SJSA1 (cell line): Measurements from ENCODE around the gene ARHGEF1. TPM values are rescaled to one million over a fixed set of nuclear protein-coding genes. Genes with fewer than 3 reads are reported as not detected.
A peak's percentile ranks its signal among the peaks of the same experiment; 100 is the strongest.

ENCODE experiments used
- DNase-seq, 2 experiments: peaks; one replicate each; pipeline ENCODE4 v3.0.0-alpha.2; 2015 to 2020; ENCODE audit warnings: low spot score in 2 of 2, low read depth in 1 of 2
- H3K27ac ChIP-seq: fragments of 250-450 bp; sonication (Bioruptor Pico); 2 replicates; pipeline ENCODE4 v1.5.1; 2020; ENCODE audit warnings: mild to moderate bottlenecking, moderate library complexity
- H3K27me3 ChIP-seq: fragments of 250-450 bp; sonication (Bioruptor Pico); replicated peaks from 2 replicates; pipeline ENCODE4 v1.5.1; 2020; ENCODE audit warnings: mild to moderate bottlenecking, moderate library complexity
- H3K36me3 ChIP-seq: fragments of 250-450 bp; sonication (Bioruptor Pico); 2 replicates; pipeline ENCODE4 v1.5.1; 2020; ENCODE audit warnings: mild to moderate bottlenecking
- H3K4me1 ChIP-seq: fragments of 250-450 bp; sonication (Bioruptor Pico); replicated peaks from 2 replicates; pipeline ENCODE4 v1.6.1; 2021; ENCODE audit warnings: mild to moderate bottlenecking
- H3K4me3 ChIP-seq: fragments of 250-450 bp; sonication (Bioruptor Pico); 2 replicates; pipeline ENCODE4 v1.5.1; 2020; ENCODE audit warnings: mild to moderate bottlenecking
- H3K9me3 ChIP-seq: fragments of 250-450 bp; sonication (Bioruptor Pico); replicated peaks from 2 replicates; pipeline ENCODE4 v1.5.1; 2020; ENCODE audit warnings: mild to moderate bottlenecking
- total RNA-seq: library from RNA; depleted of rRNA; stranded (reverse); fragments of >200 nt; shearing (Covaris generic); gene quantifications from 2 replicates; pipeline ENCODE4 v1.2.3, GENCODE V29; 2014

Gene ARHGEF1
- total RNA-seq, 1 experiment from 2014 or later, result 44.9 TPM

DNA sequence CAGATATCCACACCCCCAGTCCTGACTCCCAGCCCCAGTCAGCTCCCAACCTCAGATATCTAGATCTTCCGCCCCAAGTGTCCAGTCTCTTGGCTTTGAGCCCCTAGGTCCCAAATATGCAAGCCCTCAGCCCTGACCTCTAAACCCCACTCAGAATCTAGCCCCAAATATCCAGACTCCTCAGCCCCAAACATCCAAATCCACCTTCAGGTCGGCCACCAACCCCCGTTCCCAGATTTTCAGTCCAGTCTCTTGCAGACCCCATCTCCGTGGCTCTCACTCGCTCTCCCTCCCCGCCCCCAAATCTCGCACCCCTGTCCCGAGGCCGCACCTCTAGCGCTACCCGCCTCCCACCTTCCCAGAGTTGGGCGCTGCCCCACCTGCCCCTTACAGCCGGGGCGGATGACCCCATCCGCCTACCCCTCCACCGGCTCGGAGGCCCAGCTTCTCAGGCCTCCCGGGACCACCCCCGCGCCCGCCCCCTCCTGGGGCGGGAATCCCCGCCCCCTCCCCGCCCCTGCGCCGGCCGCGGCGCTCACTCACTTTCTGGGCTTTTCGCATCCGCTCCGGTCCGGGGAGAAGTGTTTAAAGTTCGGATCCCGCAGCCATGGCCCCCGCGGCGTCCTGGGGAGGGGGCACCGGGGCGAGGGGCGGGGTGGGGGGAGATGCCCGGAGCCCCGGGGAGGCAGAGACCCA, 44.7 kb downstream of the ARHGEF1 start:
- H3K36me3 ChIP-seq, result no peaks in the 10 kb centered on the region
- H3K4me3 ChIP-seq, result no peak overlapping the region
- H3K27ac ChIP-seq, result no peak overlapping the region
- no peaks in the 10 kb centered on the region for H3K4me1 ChIP-seq
- peaks cover 72% of the 10 kb centered on the region for H3K27me3 ChIP-seq
- H3K9me3 ChIP-seq, result no peaks in the 10 kb centered on the region
- no peak for DNase-seq

DNA sequence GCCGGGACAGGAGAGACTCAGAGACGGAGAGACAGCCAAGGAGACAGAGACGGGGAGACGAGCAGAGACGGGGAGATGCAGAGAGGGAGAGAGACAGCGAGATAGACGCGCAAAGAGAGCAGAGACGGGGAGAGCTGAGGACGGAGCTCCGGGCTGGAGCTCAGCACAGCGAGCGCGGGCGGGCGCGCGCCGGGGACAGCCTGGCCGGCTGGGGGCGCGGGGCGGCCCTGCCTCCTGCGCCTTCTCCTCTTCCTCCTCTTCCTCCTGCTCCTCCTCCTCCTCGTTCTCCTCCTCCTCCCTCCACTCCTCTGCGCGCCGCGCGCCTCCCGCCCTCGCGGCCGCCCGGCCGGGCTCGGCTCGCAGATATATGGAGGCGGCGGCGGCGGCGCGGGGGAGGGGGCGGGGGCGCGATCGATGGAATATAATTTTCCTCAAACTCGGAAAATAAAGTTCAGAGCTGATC, 45.3 kb downstream of the ARHGEF1 start, which contains the start of gene ERFL:
TSS of gene ERFL (minus strand) at position 229 of the 463 bp plus-strand sequence. CDS start 15,530 bp downstream, outside the sequence.
- Histone ChIP-seq H3K27me3 (peaks cover 70% of the 10 kb centered on the region), H3K4me3 (no peak within 1 kb of the TSS), H3K27ac (no peak within 1 kb of the TSS), H3K4me1 (no peaks in the 10 kb centered on the region), H3K9me3 (no peaks in the 10 kb centered on the region), H3K36me3 (no peaks in the 10 kb centered on the region)
- DNase-seq, result no peak

DNA sequence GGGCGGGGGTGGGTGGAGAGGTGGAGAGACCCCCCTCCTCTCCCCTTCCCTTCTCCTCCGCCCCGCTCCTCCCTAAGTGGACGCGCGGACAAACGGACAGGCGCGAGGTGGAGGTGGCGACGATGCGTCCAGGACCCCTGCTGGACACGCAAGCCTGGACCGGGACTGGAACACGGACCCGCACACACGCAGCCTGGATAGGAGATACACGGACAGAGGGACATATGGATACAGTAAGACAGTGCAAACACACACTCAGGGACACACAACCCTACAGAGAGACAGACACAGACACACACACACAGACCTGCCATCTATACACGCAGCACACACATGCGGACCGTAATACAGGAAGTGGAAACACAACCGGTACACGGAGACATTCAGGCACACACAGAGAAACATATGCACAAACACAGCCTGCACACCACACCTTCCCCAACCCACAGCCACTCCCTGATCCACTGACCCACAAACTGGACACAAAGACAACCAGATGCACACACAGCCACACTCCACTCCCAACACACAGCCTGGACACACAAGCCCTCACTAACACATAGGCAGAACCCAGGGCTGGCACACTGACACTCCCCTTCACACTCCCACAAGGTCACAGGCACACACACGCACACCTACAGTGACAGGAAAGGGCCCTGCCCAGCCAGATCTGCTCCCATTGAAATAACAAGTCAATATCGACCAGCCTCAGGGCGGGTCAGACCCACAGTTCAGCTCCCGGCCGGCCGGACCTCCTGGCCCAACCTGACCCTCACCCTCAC, 46.0 kb downstream of the ARHGEF1 start:
- no peak overlapping the region for H3K4me3 ChIP-seq

DNA sequence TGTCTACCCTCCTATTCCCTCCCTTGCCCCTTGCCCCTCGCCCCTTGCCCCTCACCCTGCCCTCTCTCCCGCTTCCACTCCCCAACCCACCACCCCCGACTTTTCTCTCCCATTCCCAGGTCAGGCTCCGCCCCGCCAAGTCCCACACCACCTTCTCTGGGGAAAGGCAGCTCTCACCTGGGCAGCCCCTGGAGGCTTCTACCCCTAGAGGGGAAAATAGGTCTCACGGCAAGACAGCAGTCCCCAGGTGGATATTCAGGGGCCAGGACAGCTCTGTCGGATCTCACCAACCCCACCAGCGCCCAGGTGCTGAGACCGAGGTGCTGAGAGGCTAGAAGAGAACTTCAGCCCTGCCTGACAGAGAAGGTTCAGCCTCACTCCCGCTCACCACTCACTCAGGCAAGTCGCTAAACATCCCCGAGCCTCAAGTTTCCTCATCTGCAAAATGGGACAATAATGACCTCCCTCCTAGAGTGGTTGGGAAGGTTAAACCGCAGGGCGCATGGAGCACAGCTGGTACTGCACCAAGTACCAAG, 46.6 kb downstream of the ARHGEF1 start:
- H3K27me3 ChIP-seq, result peaks cover 79% of the 10 kb centered on the region
- H3K4me1 ChIP-seq, result no peaks in the 10 kb centered on the region
- H3K36me3 ChIP-seq, result no peaks in the 10 kb centered on the region
- no peak overlapping the region for H3K27ac ChIP-seq
- H3K9me3 ChIP-seq, result no peaks in the 10 kb centered on the region
- DNase-seq, result no peak
- H3K4me3 ChIP-seq, result no peak overlapping the region

More for the DNA sequence above, 46.0 kb downstream of the ARHGEF1 start:
- H3K27me3 ChIP-seq, result peaks cover 75% of the 10 kb centered on the region
- H3K36me3 ChIP-seq, result no peaks in the 10 kb centered on the region
- H3K4me1 ChIP-seq, result no peaks in the 10 kb centered on the region
- no peak for DNase-seq
- no peaks in the 10 kb centered on the region for H3K9me3 ChIP-seq
- H3K27ac ChIP-seq, result no peak overlapping the region

DNA sequence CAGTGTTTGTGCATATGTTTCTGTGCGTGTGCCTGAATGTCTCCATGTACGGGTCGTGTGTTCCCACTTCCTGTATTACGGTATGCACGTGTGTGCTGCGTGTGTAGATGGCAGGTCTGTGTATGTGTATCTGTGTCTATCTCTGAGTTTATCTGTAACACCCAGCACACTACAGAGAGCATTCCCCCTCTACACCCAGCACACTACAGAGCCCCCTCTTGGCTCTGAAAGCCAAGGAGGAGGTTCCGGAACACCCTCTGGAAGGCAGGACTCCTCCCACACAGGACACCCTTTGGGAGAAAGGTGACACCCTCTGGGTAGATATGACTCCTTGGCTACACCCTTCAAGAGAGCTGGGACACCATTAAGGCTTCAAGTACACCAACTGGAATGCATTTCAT, 47.3 kb downstream of the ARHGEF1 start:
- H3K27me3 ChIP-seq, result peaks cover 83% of the 10 kb centered on the region
- DNase-seq, result no peak
- no peaks in the 10 kb centered on the region for H3K4me1 ChIP-seq

DNA sequence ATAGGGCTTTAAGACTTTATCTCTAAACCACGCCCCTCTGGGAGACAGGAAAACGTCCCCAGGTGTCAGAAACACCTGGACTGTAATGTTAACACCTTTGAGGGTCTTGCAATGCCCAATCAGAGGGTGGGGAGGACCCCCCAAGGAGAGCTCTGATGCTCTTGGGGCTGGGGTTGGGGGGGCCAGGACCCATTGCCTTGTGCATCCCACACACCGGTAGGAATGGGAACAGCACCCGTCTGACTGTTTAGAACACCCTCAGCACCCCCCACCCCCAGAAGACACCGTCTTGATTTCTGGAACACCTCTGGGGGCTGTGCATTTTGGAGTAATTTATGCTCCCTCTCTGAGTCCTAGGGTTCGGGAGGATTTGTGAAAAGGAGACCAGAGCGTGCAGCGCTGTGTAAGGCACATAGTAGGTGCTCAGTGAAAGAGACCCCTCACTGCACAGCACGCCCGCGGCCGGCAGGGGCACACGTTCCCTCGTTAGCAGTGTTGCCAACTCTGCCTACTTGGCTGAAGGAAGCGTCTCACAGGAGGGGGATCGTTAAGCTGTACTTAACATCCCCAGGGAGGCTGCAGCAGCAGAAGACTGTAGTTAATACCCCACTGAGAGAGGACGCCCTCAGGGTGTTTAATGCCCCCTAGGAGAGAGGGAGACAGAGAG, 48.1 kb downstream of the ARHGEF1 start:
- no peak overlapping the region for H3K27ac ChIP-seq
- DNase-seq, result no peak
- H3K4me1 ChIP-seq, result no peaks in the 10 kb centered on the region
- H3K4me3 ChIP-seq, result no peak overlapping the region
- H3K36me3 ChIP-seq, result no peaks in the 10 kb centered on the region
- no peaks in the 10 kb centered on the region for H3K9me3 ChIP-seq
- peaks cover 85% of the 10 kb centered on the region for H3K27me3 ChIP-seq

More for the DNA sequence above, 47.3 kb downstream of the ARHGEF1 start:
- Histone ChIP-seq H3K9me3 (no peaks in the 10 kb centered on the region), H3K4me3 (no peak overlapping the region), H3K27ac (no peak overlapping the region), H3K36me3 (no peaks in the 10 kb centered on the region)

DNA sequence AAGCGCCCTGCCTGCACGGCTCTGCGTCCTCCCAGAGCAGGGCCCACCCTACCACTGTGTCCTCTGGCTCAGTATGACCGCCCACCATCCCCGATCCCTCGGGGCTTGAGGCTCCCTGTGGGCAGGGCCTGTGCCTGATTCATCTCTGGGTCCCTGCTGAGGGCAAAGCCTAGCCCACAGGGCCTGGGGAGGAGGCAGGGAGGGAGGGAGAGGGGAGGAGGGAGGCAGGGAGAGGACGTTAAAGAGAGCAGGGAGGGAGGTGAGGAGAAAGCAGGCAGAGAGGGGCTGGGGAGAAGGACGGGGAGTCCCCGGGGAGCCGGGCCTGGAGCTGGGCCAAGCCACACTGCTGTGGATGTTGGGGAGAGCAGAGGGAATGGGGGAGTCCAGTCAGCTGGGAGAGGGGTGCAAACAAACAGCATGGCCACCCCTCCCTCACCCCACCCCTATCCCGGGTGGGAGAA, 49.3 kb downstream of the ARHGEF1 start:
- no peaks in the 10 kb centered on the region for H3K4me1 ChIP-seq
- no peak overlapping the region for H3K4me3 ChIP-seq
- no peaks in the 10 kb centered on the region for H3K36me3 ChIP-seq
- H3K9me3 ChIP-seq, result no peaks in the 10 kb centered on the region
- peaks cover 83% of the 10 kb centered on the region for H3K27me3 ChIP-seq
- DNase-seq, result no peak
- no peak overlapping the region for H3K27ac ChIP-seq

DNA sequence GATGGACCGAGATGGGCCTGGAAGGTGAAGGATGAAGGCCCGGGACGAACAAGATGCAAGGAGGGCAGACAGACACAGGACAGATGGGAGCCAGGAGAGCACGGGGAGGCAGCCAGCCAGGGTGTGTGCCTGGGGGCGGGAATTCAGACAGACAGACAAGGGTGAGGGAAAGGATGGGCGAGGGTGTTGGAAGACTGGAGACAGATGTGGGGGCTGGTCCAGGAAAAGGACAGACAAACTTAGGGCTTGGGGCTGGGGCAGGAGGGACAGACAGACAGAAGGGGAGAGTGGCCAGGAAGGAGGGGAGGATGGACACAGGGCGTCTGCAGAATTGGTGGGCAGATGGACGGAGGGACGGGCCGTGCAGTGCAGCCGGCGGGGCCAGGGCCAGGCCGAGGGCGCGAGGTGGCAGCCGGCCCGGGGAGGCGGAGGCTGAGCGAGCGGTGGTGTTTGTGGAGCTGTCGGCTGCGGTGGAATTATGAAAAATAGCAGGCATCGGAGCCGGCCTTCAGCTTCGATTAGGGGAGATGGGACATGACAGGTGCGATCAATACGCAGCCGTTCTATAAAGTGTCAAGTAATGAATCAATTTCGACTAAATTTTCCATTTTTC, 49.8 kb downstream of the ARHGEF1 start:
- Histone ChIP-seq H3K27me3 (peaks cover 84% of the 10 kb centered on the region), H3K9me3 (no peaks in the 10 kb centered on the region)
- no peak for DNase-seq

DNA sequence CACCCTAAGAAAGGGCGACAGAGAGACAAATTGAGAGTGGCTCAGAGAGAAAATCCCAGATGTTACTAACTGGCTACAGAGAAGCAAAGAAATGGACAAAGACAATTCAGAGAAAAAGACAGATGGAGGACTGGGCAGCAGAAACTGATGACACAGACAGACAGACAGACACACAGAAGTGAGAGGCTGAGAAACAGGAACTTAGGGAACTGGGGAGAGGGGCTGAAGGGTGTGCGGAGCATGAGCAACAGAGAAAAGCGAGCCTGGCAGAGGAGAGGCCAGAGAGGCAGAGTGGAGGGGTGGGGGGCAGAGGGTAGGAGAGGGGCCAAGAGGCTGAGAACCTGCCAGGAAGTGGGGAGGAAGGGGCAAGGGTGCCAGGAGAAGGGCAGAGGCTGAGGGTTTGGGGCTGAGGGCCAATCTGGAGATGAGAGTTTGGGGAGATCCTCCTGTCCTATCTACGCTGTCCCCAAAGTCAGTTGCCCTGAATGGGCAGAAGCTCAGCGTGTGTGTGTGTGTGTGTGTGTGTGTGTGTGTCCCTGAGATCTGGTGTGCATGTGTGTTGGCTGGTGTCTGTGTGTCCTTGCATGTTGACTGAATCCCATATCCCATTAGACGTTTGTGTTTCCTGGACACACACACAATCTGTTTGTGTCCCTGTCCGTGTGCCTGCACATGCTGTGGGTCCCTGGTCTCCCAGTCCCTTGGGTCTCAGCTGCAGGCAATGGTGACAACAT, 50.9 kb downstream of the ARHGEF1 start:
- no peaks in the 10 kb centered on the region for H3K4me1 ChIP-seq
- H3K4me3 ChIP-seq, result no peak overlapping the region
- no peaks in the 10 kb centered on the region for H3K36me3 ChIP-seq
- H3K27ac ChIP-seq, result no peak overlapping the region
- no peak for DNase-seq
- H3K9me3 ChIP-seq, result no peaks in the 10 kb centered on the region
- H3K27me3 ChIP-seq, result peaks cover 77% of the 10 kb centered on the region

More for the DNA sequence above, 49.8 kb downstream of the ARHGEF1 start:
- no peak overlapping the region for H3K27ac ChIP-seq
- H3K4me3 ChIP-seq, result no peak overlapping the region
- H3K36me3 ChIP-seq, result no peaks in the 10 kb centered on the region
- no peaks in the 10 kb centered on the region for H3K4me1 ChIP-seq

DNA sequence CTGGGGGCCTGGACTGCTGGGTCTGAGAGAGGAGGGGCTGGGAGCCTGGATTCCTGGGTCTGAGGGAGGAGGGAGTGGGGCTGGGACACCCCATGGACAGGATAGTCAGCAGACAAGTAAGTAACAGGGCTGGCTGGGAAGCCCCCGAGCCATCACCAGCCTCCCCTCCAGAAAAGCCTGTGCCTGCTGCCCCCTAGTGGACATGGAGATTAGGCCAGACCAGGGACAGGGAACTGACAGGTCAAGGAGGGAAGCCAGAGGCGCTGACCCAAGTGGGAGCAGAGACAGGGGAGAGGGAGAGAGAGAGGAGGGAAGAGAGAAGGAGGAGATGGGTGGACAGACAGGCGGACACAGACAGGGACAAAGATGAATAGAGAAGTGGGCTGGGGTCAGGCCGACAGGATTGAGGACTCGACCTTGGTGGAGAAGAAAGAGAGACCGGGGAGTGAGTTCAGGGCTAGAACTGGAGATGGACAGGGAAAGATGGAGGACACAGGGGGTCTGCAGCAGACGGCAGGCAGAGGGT, 51.9 kb downstream of the ARHGEF1 start:
- H3K9me3 ChIP-seq, result no peaks in the 10 kb centered on the region
- no peak overlapping the region for H3K27ac ChIP-seq
- H3K27me3 ChIP-seq, result peaks cover 70% of the 10 kb centered on the region
- peak; percentile 45 to 71 for DNase-seq
- no peaks in the 10 kb centered on the region for H3K36me3 ChIP-seq
- no peak overlapping the region for H3K4me3 ChIP-seq
- H3K4me1 ChIP-seq, result no peaks in the 10 kb centered on the region

DNA sequence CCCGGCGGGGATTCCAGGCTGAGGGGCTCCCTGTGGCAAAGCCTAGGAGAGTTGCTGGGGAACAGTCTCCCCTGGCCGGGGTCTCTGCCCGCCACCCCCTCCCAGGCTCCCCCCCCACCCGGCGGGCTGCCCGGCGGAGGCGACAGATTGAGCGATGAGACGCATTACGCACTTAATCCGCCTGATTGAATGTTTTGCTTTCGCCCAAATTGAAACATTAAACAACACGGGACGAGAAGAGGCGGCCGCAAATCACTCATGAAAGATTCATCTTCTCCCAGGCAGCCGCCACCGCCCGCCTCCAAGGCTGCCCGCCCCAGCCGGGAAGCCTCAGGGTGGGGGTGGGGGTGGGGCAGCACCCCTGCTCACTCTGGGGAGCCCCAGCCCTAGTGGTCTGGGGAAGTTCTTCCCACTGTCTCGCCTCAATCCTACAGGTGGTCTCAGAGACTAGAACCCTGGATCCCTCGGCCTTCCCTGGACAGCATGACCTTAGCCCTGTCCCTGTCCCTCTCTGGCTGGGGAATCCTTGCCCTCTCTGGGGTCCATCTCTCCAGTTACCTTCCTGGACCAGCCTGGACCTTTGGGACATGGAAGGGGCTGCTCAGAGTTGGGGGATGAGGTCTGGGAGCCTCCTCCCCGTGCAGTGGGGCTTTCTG, 52.9 kb downstream of the ARHGEF1 start:
- no peaks in the 10 kb centered on the region for H3K36me3 ChIP-seq
- H3K27me3 ChIP-seq, result peaks cover 67% of the 10 kb centered on the region
- H3K9me3 ChIP-seq, result no peaks in the 10 kb centered on the region
- no peak overlapping the region for H3K27ac ChIP-seq
- H3K4me1 ChIP-seq, result peaks cover 4% of the 10 kb centered on the region; the same call in 1 of the 2 replicates
- H3K4me3 ChIP-seq, result no peak overlapping the region
- no peak for DNase-seq

DNA sequence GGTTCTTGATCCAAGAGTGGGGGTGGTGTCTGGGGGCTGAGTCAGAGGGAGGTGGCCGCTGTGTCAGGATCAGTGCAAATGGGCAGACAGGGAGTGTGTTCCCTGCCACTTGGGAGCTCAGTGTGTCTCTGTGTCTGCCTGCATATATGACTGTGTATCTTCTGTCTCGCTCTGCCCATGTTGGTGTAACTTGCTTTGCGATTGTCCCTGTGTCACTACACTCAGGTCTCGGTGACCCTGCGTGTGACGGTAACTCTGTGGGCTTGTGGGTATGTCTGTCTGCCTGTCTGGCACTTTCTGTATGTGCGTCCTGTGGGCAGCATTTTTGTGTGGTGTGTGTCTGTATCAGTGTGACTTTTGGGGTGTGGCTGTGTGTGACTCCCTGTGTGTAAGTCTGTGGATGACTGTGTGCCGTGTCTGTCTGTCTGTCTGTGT, 53.4 kb downstream of the ARHGEF1 start:
- Histone ChIP-seq H3K4me1 (peaks cover 4% of the 10 kb centered on the region; the same call in 1 of the 2 replicates), H3K27me3 (peaks cover 67% of the 10 kb centered on the region), H3K36me3 (no peaks in the 10 kb centered on the region), H3K9me3 (no peaks in the 10 kb centered on the region), H3K4me3 (no peak overlapping the region), H3K27ac (no peak overlapping the region)
- DNase-seq, result no peak
